Endodermal cell (in vitro differentiated cells): Measurements from ENCODE around the gene RBMY1D. TPM values are rescaled to one million over a fixed set of nuclear protein-coding genes. Genes with fewer than 3 reads are reported as not detected.
"Not testable (repeated sequence)": the region's sequence is repeated elsewhere in the genome, so short reads cannot be mapped to it uniquely, and the experiment has no call there.

Experiments
- DNase-seq: peaks from one replicate; pipeline ENCODE4 v3.0.0-alpha.2; 2017
- H3K27ac ChIP-seq: 2 replicates; pipeline ENCODE4 v1.5.1; 2013; ENCODE audit warnings: mild to moderate bottlenecking, low read depth, low read length, moderate library complexity
- H3K27me3 ChIP-seq: 2 replicates; pipeline ENCODE4 v1.6.1; 2013; ENCODE audit warnings: mild to moderate bottlenecking, low read length, moderate library complexity; ENCODE audit not compliant: insufficient read depth, control insufficient read depth, poor library complexity, severe bottlenecking
- H3K36me3 ChIP-seq: 2 replicates; pipeline ENCODE4 v1.7.0; 2013; ENCODE audit warnings: mild to moderate bottlenecking, low read length, moderate library complexity; ENCODE audit not compliant: control insufficient read depth, insufficient read depth
- H3K4me1 ChIP-seq: one replicate; pipeline ENCODE4 v1.7.0; 2013; ENCODE audit warnings: low read length; ENCODE audit not compliant: control insufficient read depth, insufficient read depth
- H3K4me3 ChIP-seq: 2 replicates; pipeline ENCODE4 v1.5.1; 2013; ENCODE audit warnings: mild to moderate bottlenecking, low read length, moderate library complexity
- H3K9ac ChIP-seq: 2 replicates; pipeline ENCODE4 v1.6.1; 2013; ENCODE audit warnings: mild to moderate bottlenecking, low read length, moderate library complexity; ENCODE audit not compliant: poor library complexity, severe bottlenecking; ENCODE audit errors: extremely low read depth
- H3K9me3 ChIP-seq: 2 replicates; pipeline ENCODE4 v1.6.1; 2013; ENCODE audit warnings: mild to moderate bottlenecking, low read length, moderate library complexity; ENCODE audit not compliant: control insufficient read depth
- H3K27ac Mint-ChIP-seq: 2 replicates; pipeline ENCODE4 v1.8.0; 2020; ENCODE audit warnings: mixed read lengths
- H3K27me3 Mint-ChIP-seq: 2 replicates; pipeline ENCODE4 v1.8.0; 2021; ENCODE audit warnings: mild to moderate bottlenecking, mixed read lengths; ENCODE audit not compliant: insufficient read depth
- H3K36me3 Mint-ChIP-seq: 2 replicates; pipeline ENCODE4 v1.8.0; 2020; ENCODE audit warnings: low read depth, mixed read lengths
- H3K4me1 Mint-ChIP-seq: 2 replicates; pipeline ENCODE4 v1.8.0; 2020; ENCODE audit warnings: mixed read lengths
- H3K4me3 Mint-ChIP-seq: 2 replicates; pipeline ENCODE4 v1.8.0; 2020; ENCODE audit warnings: mild to moderate bottlenecking, moderate library complexity, mixed read lengths
- H3K9me3 Mint-ChIP-seq: 2 replicates; pipeline ENCODE4 v1.8.0; 2020; ENCODE audit warnings: mild to moderate bottlenecking, mixed read lengths
- WGBS, 2 experiments: methylation state at CpG; one replicate each; pipeline versions ENCODE4 v1.1.5 to v1.1.7; 2013; ENCODE audit warnings: missing lambda C conversion rate in 2 of 2, mixed read lengths in 1 of 2; ENCODE audit not compliant: insufficient coverage in 1 of 2, insufficient read length in 1 of 2; 5-methylcytosine and 5-hydroxymethylcytosine counted together
- long read RNA-seq, 4 experiments: library from polyadenylated mRNA in 2 of 4; library from RNA in 1 of 4; library from capped mRNA in 1 of 4; stranded (forward) in 3 of 4; unstranded in 1 of 4; transcript quantifications; one replicate each; pipeline ENCODE4 v2.0.0, GENCODE V29; 2020 to 2021; ENCODE audit warnings: inconsistent platforms in 1 of 4
- polyA plus RNA-seq, 2 experiments: library from polyadenylated mRNA; stranded (reverse); fragments of 50-300 nt; gene quantifications; one replicate each; pipeline ENCODE4 v1.2.3, GENCODE V29; 2013
- total RNA-seq, 2 donors: library from RNA; stranded (reverse); fragmentation: NEBNext Ultra II Directional in 1 of 2; extraction: Animal tissue kit (Norgen Biotek cat#: 25700) in 1 of 2; gene quantifications; 2 replicates in 1 of 2; 3 replicates in 1 of 2; pipeline ENCODE4 v1.2.1, GENCODE V29; 2021
- TF ChIP-seq, protein P1 (sequence below): fragments of 200-600 bp; sonication (generic); conservative IDR thresholded peaks from 2 replicates; pipeline ENCODE4 v1.5.0; 2021; ENCODE audit warnings: antibody characterized with exemption, mild to moderate bottlenecking

The RBMY1D gene
- total RNA-seq, result not detected
- polyA plus RNA-seq (2013, experiment 1 of 2), result not detected
- polyA plus RNA-seq (2013, experiment 2 of 2), result not detected
- long read RNA-seq, experiment 1, result 0 reads
- long read RNA-seq, experiment 2, result 0 reads
- long read RNA-seq, experiment 3, result 0 reads
- long read RNA-seq, experiment 4, result 0 reads

DNA sequence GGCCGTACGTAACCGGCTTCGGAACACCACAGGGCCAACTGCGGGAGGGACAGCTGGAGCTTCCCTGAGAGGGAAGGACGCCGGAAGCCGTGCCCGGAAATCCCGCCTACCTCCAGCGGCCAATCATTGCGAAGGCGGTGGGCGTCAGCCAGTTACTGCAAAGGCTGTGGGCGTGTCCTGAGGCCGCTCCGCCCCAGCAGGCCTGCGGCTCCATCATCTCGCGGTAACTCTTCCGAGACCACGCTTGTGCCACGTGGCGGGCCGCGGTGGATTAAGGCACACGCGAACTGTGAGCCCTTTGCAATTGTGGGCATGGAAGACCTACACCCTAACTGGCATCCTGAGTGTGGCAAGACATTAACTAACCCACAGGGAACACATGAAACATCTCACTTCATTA lies at the start of gene RBMY1D:
Gene RBMY1D (minus strand): TSS at position 101 of the 400 bp plus-strand sequence. CDS start 2,013 bp downstream, outside the sequence.
- H3K27me3 Mint-ChIP-seq, H3K36me3 ChIP-seq, H3K4me1 Mint-ChIP-seq, DNase-seq, H3K27me3 ChIP-seq, H3K4me1 ChIP-seq, H3K4me3 Mint-ChIP-seq, H3K27ac Mint-ChIP-seq, H3K9ac ChIP-seq, H3K9me3 Mint-ChIP-seq, H3K36me3 Mint-ChIP-seq, H3K9me3 ChIP-seq, H3K4me3 ChIP-seq, H3K27ac ChIP-seq: not testable (repeated sequence)
- WGBS, 2 experiments, result no CpG with 5 or more reads among the region's 28 CpGs

DNA sequence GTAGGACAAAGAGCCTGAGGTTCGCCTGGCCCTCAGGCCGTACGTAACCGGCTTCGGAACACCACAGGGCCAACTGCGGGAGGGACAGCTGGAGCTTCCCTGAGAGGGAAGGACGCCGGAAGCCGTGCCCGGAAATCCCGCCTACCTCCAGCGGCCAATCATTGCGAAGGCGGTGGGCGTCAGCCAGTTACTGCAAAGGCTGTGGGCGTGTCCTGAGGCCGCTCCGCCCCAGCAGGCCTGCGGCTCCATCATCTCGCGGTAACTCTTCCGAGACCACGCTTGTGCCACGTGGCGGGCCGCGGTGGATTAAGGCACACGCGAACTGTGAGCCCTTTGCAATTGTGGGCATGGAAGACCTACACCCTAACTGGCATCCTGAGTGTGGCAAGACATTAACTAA lies 23.6 kb upstream of the RBMY1D start, which contains the start of gene RBMY1E:
Gene RBMY1E (minus strand): TSS at position 101 of the 400 bp plus-strand sequence. CDS start 1,978 bp downstream, outside the sequence.
- not testable (repeated sequence) for H3K9me3 Mint-ChIP-seq, H3K27me3 ChIP-seq, H3K36me3 ChIP-seq, H3K36me3 Mint-ChIP-seq, DNase-seq, H3K4me3 Mint-ChIP-seq, H3K27ac ChIP-seq, H3K27me3 Mint-ChIP-seq, H3K27ac Mint-ChIP-seq, H3K9ac ChIP-seq, H3K4me1 Mint-ChIP-seq, H3K4me1 ChIP-seq, H3K4me3 ChIP-seq, H3K9me3 ChIP-seq
- no CpG with 5 or more reads among the region's 29 CpGs for WGBS, 2 experiments

DNA sequence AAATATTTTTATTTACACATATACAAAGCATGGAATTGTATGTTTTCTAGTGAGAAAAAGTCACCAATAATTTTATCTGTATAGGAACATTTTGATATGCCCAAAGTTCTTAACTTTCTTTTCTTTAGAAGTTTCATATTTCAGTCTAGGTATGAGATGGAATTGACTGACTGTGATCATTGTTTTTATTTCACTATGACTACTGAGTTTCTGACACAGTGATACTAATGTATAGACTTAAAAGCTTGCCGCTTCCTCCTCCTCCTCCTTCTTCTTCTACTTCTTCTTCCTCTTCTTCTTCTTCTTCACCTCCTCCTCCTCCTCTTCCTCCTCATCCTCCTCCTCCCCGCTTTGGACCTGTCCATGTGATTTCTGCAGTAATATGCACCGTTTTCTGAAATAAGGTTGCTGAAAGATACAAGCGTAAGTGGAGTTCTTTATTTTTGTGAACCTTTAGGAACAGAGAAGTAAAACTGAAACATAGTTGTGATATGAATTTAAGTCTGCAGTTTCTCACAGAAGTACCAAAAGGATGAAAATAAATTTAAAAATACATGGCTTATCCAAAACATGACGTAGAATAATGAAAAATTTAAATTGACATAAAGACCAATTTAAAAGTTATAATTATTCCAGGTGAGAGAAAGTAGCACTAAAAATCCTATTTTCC lies 24.8 kb downstream of the RBMY1D start:
- not testable (repeated sequence) for H3K9me3 ChIP-seq, H3K4me3 ChIP-seq, H3K27me3 ChIP-seq, H3K36me3 ChIP-seq, H3K4me1 ChIP-seq, H3K9ac ChIP-seq, H3K4me1 Mint-ChIP-seq, H3K9me3 Mint-ChIP-seq, H3K4me3 Mint-ChIP-seq, H3K27ac Mint-ChIP-seq, H3K27ac ChIP-seq, H3K27me3 Mint-ChIP-seq, H3K36me3 Mint-ChIP-seq, DNase-seq
- no CpG with 5 or more reads among the region's 5 CpGs for WGBS, 2 experiments

DNA sequence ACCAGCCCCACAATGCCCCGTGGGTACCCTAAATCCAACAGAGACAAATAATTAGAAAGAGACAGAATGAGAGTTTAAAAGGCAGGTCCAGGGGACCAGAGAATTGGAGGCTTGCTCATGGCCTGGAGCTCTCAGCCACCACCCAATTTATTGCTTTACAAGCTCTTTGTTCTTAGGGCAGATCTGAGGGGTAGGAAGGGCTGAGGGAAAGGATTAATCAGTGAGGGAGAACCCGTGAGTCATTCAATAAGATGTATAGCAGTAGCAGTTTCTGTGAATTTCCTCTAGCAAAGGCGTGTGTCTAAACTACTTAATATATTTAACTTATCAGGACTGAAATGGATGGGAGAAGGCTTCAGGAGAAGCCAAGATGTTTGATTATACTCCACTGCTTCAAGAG lies 48.8 kb downstream of the RBMY1D start:
- Mint-ChIP-seq H3K4me3 (no peak overlapping the region), H3K36me3 (no peaks in the 10 kb centered on the region), H3K9me3 (no peaks in the 10 kb centered on the region), H3K27ac (no peak overlapping the region), H3K4me1 (no peaks in the 10 kb centered on the region), H3K27me3 (no peaks in the 10 kb centered on the region)
- no peak overlapping the region for H3K4me3 ChIP-seq
- TF ChIP-seq, protein P1, sequence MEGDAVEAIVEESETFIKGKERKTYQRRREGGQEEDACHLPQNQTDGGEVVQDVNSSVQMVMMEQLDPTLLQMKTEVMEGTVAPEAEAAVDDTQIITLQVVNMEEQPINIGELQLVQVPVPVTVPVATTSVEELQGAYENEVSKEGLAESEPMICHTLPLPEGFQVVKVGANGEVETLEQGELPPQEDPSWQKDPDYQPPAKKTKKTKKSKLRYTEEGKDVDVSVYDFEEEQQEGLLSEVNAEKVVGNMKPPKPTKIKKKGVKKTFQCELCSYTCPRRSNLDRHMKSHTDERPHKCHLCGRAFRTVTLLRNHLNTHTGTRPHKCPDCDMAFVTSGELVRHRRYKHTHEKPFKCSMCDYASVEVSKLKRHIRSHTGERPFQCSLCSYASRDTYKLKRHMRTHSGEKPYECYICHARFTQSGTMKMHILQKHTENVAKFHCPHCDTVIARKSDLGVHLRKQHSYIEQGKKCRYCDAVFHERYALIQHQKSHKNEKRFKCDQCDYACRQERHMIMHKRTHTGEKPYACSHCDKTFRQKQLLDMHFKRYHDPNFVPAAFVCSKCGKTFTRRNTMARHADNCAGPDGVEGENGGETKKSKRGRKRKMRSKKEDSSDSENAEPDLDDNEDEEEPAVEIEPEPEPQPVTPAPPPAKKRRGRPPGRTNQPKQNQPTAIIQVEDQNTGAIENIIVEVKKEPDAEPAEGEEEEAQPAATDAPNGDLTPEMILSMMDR, result no peak
- WGBS, 2 experiments, result 29% methylated on average over 1 of the region's 3 CpGs; no CpG with 5 or more reads in 1 of the 2 experiments
- no peak overlapping the region for H3K27ac ChIP-seq
- no peak overlapping the region for H3K9ac ChIP-seq
- no peaks in the 10 kb centered on the region for H3K4me1 ChIP-seq
- no peak for DNase-seq
- H3K9me3 ChIP-seq, result no peaks in the 10 kb centered on the region
- no peaks in the 10 kb centered on the region for H3K36me3 ChIP-seq
- no peaks in the 10 kb centered on the region for H3K27me3 ChIP-seq
